Hepatocyte (in vitro differentiated cells): ENCODE results near the gene CNTNAP2. TPM values are rescaled to one million over a fixed set of nuclear protein-coding genes. Genes with fewer than 3 reads are reported as not detected.

Source experiments
- DNase-seq: peaks from one replicate; pipeline ENCODE4 v3.0.0-alpha.2; 2016; ENCODE audit warnings: low spot score
- H2AFZ ChIP-seq: fragments of 200-600 bp; sonication (generic); 2 replicates; pipeline ENCODE4 v1.6.0; 2016; ENCODE audit warnings: antibody characterized with exemption, mild to moderate bottlenecking
- H3K27ac ChIP-seq: fragments of 200-600 bp; sonication (generic); 2 replicates; pipeline ENCODE4 v1.5.1; 2016; ENCODE audit warnings: mild to moderate bottlenecking
- H3K27me3 ChIP-seq: fragments of 200-600 bp; sonication (generic); 2 replicates; pipeline ENCODE4 v1.6.1; 2016
- H3K36me3 ChIP-seq: fragments of 200-600 bp; sonication (generic); replicated peaks from 2 replicates; pipeline ENCODE4 v1.5.1; 2016; ENCODE audit warnings: low read depth; ENCODE audit not compliant: insufficient read depth
- H3K4me1 ChIP-seq: fragments of 200-600 bp; sonication (generic); 2 replicates; pipeline ENCODE4 v1.5.1; 2016; ENCODE audit warnings: mild to moderate bottlenecking, moderate library complexity; ENCODE audit not compliant: insufficient read depth
- H3K4me2 ChIP-seq: fragments of 200-600 bp; sonication (generic); 2 replicates; pipeline ENCODE4 v1.6.0; 2016
- H3K4me3 ChIP-seq: fragments of 200-600 bp; sonication (generic); 2 replicates; pipeline ENCODE4 v1.5.1; 2016; ENCODE audit warnings: mild to moderate bottlenecking
- H3K79me2 ChIP-seq: fragments of 200-600 bp; sonication (generic); 2 replicates; pipeline ENCODE4 v1.6.0; 2017; ENCODE audit warnings: mild to moderate bottlenecking
- H3K9me2 ChIP-seq: fragments of 200-600 bp; sonication (generic); replicated peaks from 2 replicates; pipeline ENCODE4 v1.6.0; 2017; ENCODE audit warnings: mild to moderate bottlenecking; ENCODE audit not compliant: insufficient read depth
- H3K9me3 ChIP-seq: fragments of 200-600 bp; sonication (generic); 2 replicates; pipeline ENCODE4 v1.5.1; 2016; ENCODE audit warnings: low read depth, mild to moderate bottlenecking
- H4K20me1 ChIP-seq: fragments of 200-600 bp; sonication (generic); 2 replicates; pipeline ENCODE4 v1.6.0; 2016; ENCODE audit warnings: mild to moderate bottlenecking; ENCODE audit not compliant: insufficient read depth, poor library complexity, severe bottlenecking
- EZH2 ChIP-seq: fragments of 200-600 bp; sonication (generic); IDR thresholded peaks from 2 replicates; pipeline ENCODE4 v1.6.1; 2016; ENCODE audit warnings: antibody characterized with exemption, mild to moderate bottlenecking, borderline replicate concordance
- EZH2phosphoT487 ChIP-seq: fragments of 200-600 bp; sonication (generic); IDR thresholded peaks from one replicate; pipeline ENCODE4 v1.6.1; 2018; ENCODE audit warnings: antibody characterized with exemption, mild to moderate bottlenecking, low read depth, moderate library complexity; ENCODE audit not compliant: unreplicated experiment, severe bottlenecking
- WGBS: methylation state at CpG from one replicate; pipeline ENCODE4 v1.1.6; 2016; ENCODE audit warnings: low lambda C conversion rate; ENCODE audit errors: missing lambda C conversion rate; 5-methylcytosine and 5-hydroxymethylcytosine counted together
- polyA plus RNA-seq: library from polyadenylated mRNA; unstranded; fragments of >200 nt; fragmentation: Nextera tagmentation; extraction: Ambion mirVana; gene quantifications from 2 replicates; pipeline ENCODE4 v1.2.1, GENCODE V29; 2016
- total RNA-seq: library from RNA; depleted of rRNA; stranded (reverse); fragments of >200 nt; gene quantifications from 2 replicates; pipeline ENCODE4 v1.2.3, GENCODE V29; 2014
- TF ChIP-seq, protein P1 (sequence below): fragments of 200-600 bp; sonication (generic); IDR thresholded peaks from 2 replicates; pipeline ENCODE4 v1.5.1; 2016; ENCODE audit warnings: antibody characterized with exemption, mild to moderate bottlenecking; ENCODE audit not compliant: poor library complexity

The CNTNAP2 gene
- total and polyA plus RNA-seq, 2 experiments from 2014 or later, result 7.5 to 14.7 TPM

DNA sequence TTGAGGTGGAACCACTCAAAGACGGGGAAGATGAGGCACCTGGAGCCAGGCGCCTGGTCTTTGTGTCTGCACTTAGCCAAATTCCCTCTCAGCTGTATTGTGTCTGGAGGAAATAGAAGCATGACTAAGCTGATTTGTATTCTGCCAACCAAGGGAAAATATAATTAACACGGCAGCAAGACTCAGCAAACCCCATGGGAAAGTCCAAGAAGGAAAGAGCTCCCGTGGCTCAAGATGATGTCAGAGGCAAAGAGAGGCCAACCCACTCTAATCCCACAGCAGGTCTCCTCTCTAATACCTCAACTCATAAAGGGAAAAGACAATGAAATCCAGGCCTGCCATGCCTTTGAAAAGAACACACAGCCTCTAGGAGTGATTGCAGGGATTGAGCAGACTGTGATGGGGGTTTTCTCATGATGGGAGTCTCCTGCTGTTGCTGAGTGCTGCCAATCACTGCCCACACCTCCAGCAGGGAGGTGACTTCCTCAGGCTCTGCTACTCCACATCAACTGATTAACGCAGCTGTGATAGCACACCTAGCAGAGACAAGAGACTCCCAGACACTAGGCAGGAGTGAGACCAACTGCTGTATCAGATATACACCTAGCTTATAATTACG is 2218.5 kb downstream of the CNTNAP2 start:
- Histone ChIP-seq H3K4me2 (no peak overlapping the region), H4K20me1 (no peaks in the 10 kb centered on the region), H3K9me2 (no peaks in the 10 kb centered on the region), H3K36me3 (no peaks in the 10 kb centered on the region), H2AFZ (no peak overlapping the region), H3K79me2 (no peaks in the 10 kb centered on the region), H3K27ac (peak overlapping the region; percentile 65), H3K9me3 (no peaks in the 10 kb centered on the region), H3K27me3 (peaks cover 29% of the 10 kb centered on the region), H3K4me3 (no peak overlapping the region), H3K4me1 (peaks cover 7% of the 10 kb centered on the region)
- WGBS, result 37% methylated on average over 6 of the region's 6 CpGs
- DNase-seq, result peak; percentile 56
- TF ChIP-seq EZH2 (no peak), EZH2phosphoT487 (no peak)
- TF ChIP-seq, protein P1, sequence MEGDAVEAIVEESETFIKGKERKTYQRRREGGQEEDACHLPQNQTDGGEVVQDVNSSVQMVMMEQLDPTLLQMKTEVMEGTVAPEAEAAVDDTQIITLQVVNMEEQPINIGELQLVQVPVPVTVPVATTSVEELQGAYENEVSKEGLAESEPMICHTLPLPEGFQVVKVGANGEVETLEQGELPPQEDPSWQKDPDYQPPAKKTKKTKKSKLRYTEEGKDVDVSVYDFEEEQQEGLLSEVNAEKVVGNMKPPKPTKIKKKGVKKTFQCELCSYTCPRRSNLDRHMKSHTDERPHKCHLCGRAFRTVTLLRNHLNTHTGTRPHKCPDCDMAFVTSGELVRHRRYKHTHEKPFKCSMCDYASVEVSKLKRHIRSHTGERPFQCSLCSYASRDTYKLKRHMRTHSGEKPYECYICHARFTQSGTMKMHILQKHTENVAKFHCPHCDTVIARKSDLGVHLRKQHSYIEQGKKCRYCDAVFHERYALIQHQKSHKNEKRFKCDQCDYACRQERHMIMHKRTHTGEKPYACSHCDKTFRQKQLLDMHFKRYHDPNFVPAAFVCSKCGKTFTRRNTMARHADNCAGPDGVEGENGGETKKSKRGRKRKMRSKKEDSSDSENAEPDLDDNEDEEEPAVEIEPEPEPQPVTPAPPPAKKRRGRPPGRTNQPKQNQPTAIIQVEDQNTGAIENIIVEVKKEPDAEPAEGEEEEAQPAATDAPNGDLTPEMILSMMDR, result no peak

DNA sequence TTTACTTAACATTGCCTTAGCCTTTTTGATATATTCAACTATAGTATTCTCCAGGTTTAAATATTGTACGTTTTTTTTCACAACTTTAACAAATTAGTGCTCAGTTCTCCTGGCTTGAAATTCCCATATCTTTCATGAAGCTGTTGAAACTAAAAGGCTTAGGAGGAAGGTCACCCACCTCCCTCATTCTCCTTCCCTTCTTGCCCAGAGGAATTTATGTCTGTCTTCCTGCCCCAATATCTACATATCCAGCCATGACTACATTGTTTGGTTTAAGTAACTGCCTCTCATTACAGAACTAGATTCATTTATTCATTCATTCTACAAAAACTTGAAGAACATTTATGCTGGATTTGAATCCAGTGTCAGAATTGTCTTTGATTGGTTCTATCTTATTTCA is 2219.2 kb downstream of the CNTNAP2 start:
- 19% methylated on average over 1 of the region's 1 CpG for WGBS
- H2AFZ ChIP-seq, result no peak overlapping the region
- H3K79me2 ChIP-seq, result peaks cover 6% of the 10 kb centered on the region
- H3K9me2 ChIP-seq, result no peaks in the 10 kb centered on the region
- DNase-seq, result no peak
- no peaks in the 10 kb centered on the region for H4K20me1 ChIP-seq
- H3K27me3 ChIP-seq, result peaks cover 34% of the 10 kb centered on the region
- H3K36me3 ChIP-seq, result no peaks in the 10 kb centered on the region
- H3K9me3 ChIP-seq, result no peaks in the 10 kb centered on the region
- no peak overlapping the region for H3K4me2 ChIP-seq
- TF ChIP-seq EZH2phosphoT487 (no peak), EZH2 (no peak)
- TF ChIP-seq, protein P1, result no peak
- H3K4me1 ChIP-seq, result peaks cover 7% of the 10 kb centered on the region
- peak overlapping the region; percentile 65 for H3K27ac ChIP-seq
- H3K4me3 ChIP-seq, result no peak overlapping the region

DNA sequence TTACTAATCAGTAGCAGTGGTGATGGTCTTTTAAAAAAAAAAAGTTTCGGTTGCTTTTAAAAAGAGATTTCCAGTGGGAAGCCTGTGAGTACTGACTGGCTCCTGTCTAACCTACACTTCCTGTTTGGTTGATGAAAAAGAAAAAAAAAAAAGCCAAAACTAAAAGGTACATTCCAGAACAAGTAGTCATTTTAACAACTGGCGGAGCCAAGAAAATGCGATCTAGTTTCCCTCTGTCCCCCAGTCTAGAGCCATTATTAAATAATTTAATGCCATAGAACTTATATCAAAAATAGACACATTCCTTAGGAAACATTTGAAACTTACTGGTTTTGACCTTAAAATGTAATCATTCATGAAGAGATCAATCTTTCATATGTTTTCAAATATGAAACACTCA is 2219.8 kb downstream of the CNTNAP2 start:
- peaks cover 10% of the 10 kb centered on the region for H3K79me2 ChIP-seq
- H3K27ac ChIP-seq, result peak overlapping the region; percentile 84
- no peak for DNase-seq
- TF ChIP-seq EZH2 (no peak), EZH2phosphoT487 (no peak)
- TF ChIP-seq, protein P1, result no peak
- H3K4me3 ChIP-seq, result no peak overlapping the region
- 60% methylated on average over 3 of the region's 3 CpGs for WGBS
- H3K4me2 ChIP-seq, result no peak overlapping the region
- H3K36me3 ChIP-seq, result no peaks in the 10 kb centered on the region
- no peak overlapping the region for H2AFZ ChIP-seq
- H4K20me1 ChIP-seq, result no peaks in the 10 kb centered on the region
- peaks cover 7% of the 10 kb centered on the region for H3K4me1 ChIP-seq
- H3K27me3 ChIP-seq, result peaks cover 39% of the 10 kb centered on the region
- no peaks in the 10 kb centered on the region for H3K9me2 ChIP-seq
- no peaks in the 10 kb centered on the region for H3K9me3 ChIP-seq
